Adrenal gland (tissue), 5 donors: ENCODE measurements around the gene DHFR.

ENCODE experiments used
- CTCF ChIP-seq, 6 experiments: fragments of 450-650 bp in 4 of 6; fragments of 200-600 bp in 2 of 6; sonication (generic) in 1 of 6; IDR thresholded peaks; 1 replicate in 5 of 6; 2 replicates in 1 of 6; pipeline versions ENCODE4 v1.5.1 to v1.8.0; 2016 to 2021; ENCODE audit warnings: antibody characterized with exemption in 6 of 6, mild to moderate bottlenecking in 2 of 6, moderate library complexity in 1 of 6
- POLR2A ChIP-seq, 2 donors: fragments of 450-650 bp; IDR thresholded peaks; one replicate each; pipeline ENCODE4 v1.6.1; 2017; ENCODE audit warnings: antibody characterized with exemption in 2 of 2, mild to moderate bottlenecking in 2 of 2, moderate library complexity in 1 of 2
- donor health status: DM: no; HTN: no; CAD: no.

- no peak for TF ChIP-seq CTCF (IDR thresholded peaks at IDR 0.05)
- no peak for TF ChIP-seq POLR2A (IDR thresholded peaks at IDR 0.05)
These were observed 30.8 kb downstream of the DHFR start for GRCh38 chr5:80623999-80624398.
